GM19395 (cell line): Measurements from ENCODE around the gene ADAMTSL1.

Source experiments
- ATAC-seq: cut with Tn5 transposase; IDR thresholded peaks from one replicate; pipeline ENCODE4 v1.9.1; 2021; ENCODE audit warnings: mild to moderate bottlenecking, moderate library complexity; ENCODE audit not compliant: unreplicated experiment

ADAMTSL1 gene

GRCh38 chr9:18605766-18606180 is 131.8 kb downstream of the ADAMTSL1 start:
- no peak for ATAC-seq

- ATAC-seq: no peak
Observed at GRCh38 chr9:18606281-18606680, 132.3 kb downstream of the ADAMTSL1 start.

- no peak for ATAC-seq
Observed at GRCh38 chr9:18606846-18607245, 132.9 kb downstream of the ADAMTSL1 start.

GRCh38 chr9:18608371-18608770 is 134.4 kb downstream of the ADAMTSL1 start:
- ATAC-seq: no peak

GRCh38 chr9:18610956-18611355 is 137.0 kb downstream of the ADAMTSL1 start:
- ATAC-seq: no peak

GRCh38 chr9:18611971-18612370 is 138.0 kb downstream of the ADAMTSL1 start:
- ATAC-seq: no peak

GRCh38 chr9:18614116-18614515 is 140.2 kb downstream of the ADAMTSL1 start:
- no peak for ATAC-seq

GRCh38 chr9:18614651-18615050 is 140.7 kb downstream of the ADAMTSL1 start:
- no peak for ATAC-seq

GRCh38 chr9:18616976-18617375 is 143.0 kb downstream of the ADAMTSL1 start:
- ATAC-seq: no peak

- ATAC-seq: no peak
Observed at GRCh38 chr9:18617759-18618158, 143.8 kb downstream of the ADAMTSL1 start.

- no peak for ATAC-seq
Observed at GRCh38 chr9:18618862-18619261, 144.9 kb downstream of the ADAMTSL1 start.

GRCh38 chr9:18622186-18622836 is 148.4 kb downstream of the ADAMTSL1 start:
- ATAC-seq: no peak

GRCh38 chr9:18623221-18624079 is 149.5 kb downstream of the ADAMTSL1 start:
- no peak for ATAC-seq

- ATAC-seq: no peak
Observed at GRCh38 chr9:18626046-18626698, 152.2 kb downstream of the ADAMTSL1 start.

- no peak for ATAC-seq
Observed at GRCh38 chr9:18629136-18629535, 155.2 kb downstream of the ADAMTSL1 start.

- ATAC-seq: no peak
Observed at GRCh38 chr9:18632632-18633403, 158.9 kb downstream of the ADAMTSL1 start.

GRCh38 chr9:18636781-18637180 is 162.8 kb downstream of the ADAMTSL1 start:
- ATAC-seq: no peak

- no peak for ATAC-seq
Observed at GRCh38 chr9:18638371-18639249, 164.7 kb downstream of the ADAMTSL1 start.

- no peak for ATAC-seq
Observed at GRCh38 chr9:18639911-18640310, 166.0 kb downstream of the ADAMTSL1 start.
